CD4-positive, CD25-positive, alpha-beta regulatory T cell (primary cell): ENCODE data around the gene CFAP90. TPM values are rescaled to one million over a fixed set of nuclear protein-coding genes. Genes with fewer than 3 reads are reported as not detected.

Source experiments
- ATAC-seq, 2 donors: fragments of 150-1000 bp; cut with Tn5 transposase; one replicate each; pipeline ENCODE4 v1.10.0; 2021; ENCODE audit warnings: low read depth in 2 of 2, moderate number of reproducible peaks in 2 of 2, moderate library complexity in 1 of 2
- DNase-seq, 3 donors: peaks; one replicate each; pipeline versions ENCODE4 v3.0.0 to v3.0.0-alpha.2; 2012 to 2022; ENCODE audit warnings: mixed read lengths in 1 of 3
- H3K27ac ChIP-seq: one replicate; pipeline ENCODE4 v1.7.0; 2013; ENCODE audit warnings: mild to moderate bottlenecking, low read length; ENCODE audit not compliant: insufficient read depth, poor library complexity, severe bottlenecking
- H3K27me3 ChIP-seq: one replicate; pipeline ENCODE4 v1.7.0; 2013; ENCODE audit warnings: low read length; ENCODE audit not compliant: control insufficient read depth, insufficient read depth
- H3K36me3 ChIP-seq: one replicate; pipeline ENCODE4 v1.7.0; 2013; ENCODE audit warnings: mild to moderate bottlenecking, low read length, moderate library complexity; ENCODE audit not compliant: control insufficient read depth, insufficient read depth
- H3K4me1 ChIP-seq: 2 replicates; pipeline ENCODE4 v1.7.0; 2013; ENCODE audit warnings: mild to moderate bottlenecking, low read length; ENCODE audit not compliant: insufficient read depth, control insufficient read depth, poor library complexity, severe bottlenecking
- H3K4me3 ChIP-seq: one replicate; pipeline ENCODE4 v1.7.0; 2013; ENCODE audit warnings: low read depth, mild to moderate bottlenecking, low read length, moderate library complexity
- H3K9me3 ChIP-seq, 2 experiments: 1 replicate in 1 of 2; 2 replicates in 1 of 2; pipeline ENCODE4 v1.7.0; 2013; ENCODE audit warnings: low read length in 2 of 2, mild to moderate bottlenecking in 1 of 2, moderate library complexity in 1 of 2; ENCODE audit not compliant: control insufficient read depth in 2 of 2
- H3K27ac Mint-ChIP-seq, 3 donors: one replicate each; pipeline ENCODE4 v1.8.0; 2020 to 2022; ENCODE audit warnings: mild to moderate bottlenecking in 3 of 3, mixed read lengths in 3 of 3, moderate library complexity in 2 of 3
- H3K27me3 Mint-ChIP-seq: one replicate; pipeline ENCODE4 v1.8.0; 2022; ENCODE audit warnings: mild to moderate bottlenecking, mixed read lengths
- H3K36me3 Mint-ChIP-seq: one replicate; pipeline ENCODE4 v1.8.0; 2020; ENCODE audit warnings: mixed read lengths
- H3K4me1 Mint-ChIP-seq, 4 donors: one replicate each; pipeline ENCODE4 v1.8.0; 2020 to 2022; ENCODE audit warnings: mixed read lengths in 4 of 4, mild to moderate bottlenecking in 1 of 4
- H3K4me3 Mint-ChIP-seq, 4 donors: one replicate each; pipeline ENCODE4 v1.8.0; 2020 to 2022; ENCODE audit warnings: mild to moderate bottlenecking in 4 of 4, mixed read lengths in 4 of 4, moderate library complexity in 3 of 4
- H3K9me3 Mint-ChIP-seq, 7 donors: one replicate each; pipeline ENCODE4 v1.8.0; 2020 to 2022; ENCODE audit warnings: mixed read lengths in 7 of 7, mild to moderate bottlenecking in 3 of 7, moderate library complexity in 2 of 7
- polyA plus RNA-seq, 4 donors: library from polyadenylated mRNA; unstranded; fragments of 300-500 nt; fragmentation: Illumina TruSeq; gene quantifications; one replicate each; pipeline ENCODE4 v1.2.3, GENCODE V29; 2021
- total RNA-seq: library from RNA; stranded (reverse); gene quantifications from one replicate; pipeline ENCODE4 v1.2.3, GENCODE V29; 2022

The CFAP90 gene
- total and polyA plus RNA-seq, 5 donors from 2014 or later = not detected

GRCh38 chr5:7805379-7805778 lies 45.6 kb downstream of the CFAP90 start:
- ATAC-seq = no peak
- H3K36me3 Mint-ChIP-seq = no peaks in the 10 kb centered on the region
- no peak overlapping the region for H3K4me3 Mint-ChIP-seq
- Histone ChIP-seq H3K4me3 (no peak overlapping the region), H3K36me3 (no peaks in the 10 kb centered on the region), H3K27me3 (peaks cover under 1% of the 10 kb centered on the region), H3K4me1 (no peaks in the 10 kb centered on the region), H3K9me3 (no peaks in the 10 kb centered on the region), H3K27ac (no peak overlapping the region)
- no peak for DNase-seq
- peaks cover 0 to 1% (median 0%) of the 10 kb centered on the region in 7 donors for H3K9me3 Mint-ChIP-seq
- no peaks in the 10 kb centered on the region for H3K27me3 Mint-ChIP-seq
- no peak overlapping the region for H3K27ac Mint-ChIP-seq
- no peaks in the 10 kb centered on the region for H3K4me1 Mint-ChIP-seq

GRCh38 chr5:7803937-7804336 lies 47.0 kb downstream of the CFAP90 start:
- no peak overlapping the region for H3K4me3 ChIP-seq
- no peaks in the 10 kb centered on the region for H3K27me3 ChIP-seq
- no peaks in the 10 kb centered on the region for H3K4me1 Mint-ChIP-seq
- no peaks in the 10 kb centered on the region for H3K36me3 Mint-ChIP-seq
- H3K4me3 Mint-ChIP-seq = no peak overlapping the region
- ATAC-seq (no peak), DNase-seq (no peak)
- H3K36me3 ChIP-seq = no peaks in the 10 kb centered on the region
- no peaks in the 10 kb centered on the region for H3K9me3 ChIP-seq
- H3K27me3 Mint-ChIP-seq = no peaks in the 10 kb centered on the region
- no peaks in the 10 kb centered on the region for H3K4me1 ChIP-seq
- H3K27ac Mint-ChIP-seq = no peak overlapping the region
- H3K9me3 Mint-ChIP-seq = peaks cover 0 to 1% (median 0%) of the 10 kb centered on the region in 7 donors
- H3K27ac ChIP-seq = no peak overlapping the region

- no peak for ATAC-seq
- no peaks in the 10 kb centered on the region for H3K4me1 ChIP-seq
- H3K27me3 Mint-ChIP-seq = no peaks in the 10 kb centered on the region
- H3K27ac Mint-ChIP-seq = no peak overlapping the region
- H3K36me3 ChIP-seq = no peaks in the 10 kb centered on the region
- no peak overlapping the region for H3K27ac ChIP-seq
- no peaks in the 10 kb centered on the region for H3K4me1 Mint-ChIP-seq
- DNase-seq = no peak
- no peak overlapping the region for H3K4me3 ChIP-seq
- no peaks in the 10 kb centered on the region for H3K27me3 ChIP-seq
- no peaks in the 10 kb centered on the region for H3K36me3 Mint-ChIP-seq
- no peaks in the 10 kb centered on the region for H3K9me3 ChIP-seq
- H3K4me3 Mint-ChIP-seq = no peak overlapping the region
- H3K9me3 Mint-ChIP-seq = no peaks in the 10 kb centered on the region
Observed at GRCh38 chr5:7802855-7803254, 48.1 kb downstream of the CFAP90 start.

- Histone ChIP-seq H3K4me1 (no peaks in the 10 kb centered on the region), H3K9me3 (no peaks in the 10 kb centered on the region), H3K27me3 (no peaks in the 10 kb centered on the region), H3K36me3 (no peaks in the 10 kb centered on the region), H3K27ac (no peak overlapping the region), H3K4me3 (no peak overlapping the region)
- DNase-seq (no peak), ATAC-seq (no peak)
- Mint-ChIP-seq H3K27me3 (no peaks in the 10 kb centered on the region), H3K36me3 (no peaks in the 10 kb centered on the region), H3K9me3 (no peaks in the 10 kb centered on the region), H3K4me3 (no peak overlapping the region), H3K4me1 (no peaks in the 10 kb centered on the region), H3K27ac (no peak overlapping the region)
Observed at GRCh38 chr5:7801891-7802614, 48.9 kb downstream of the CFAP90 start.

DNA sequence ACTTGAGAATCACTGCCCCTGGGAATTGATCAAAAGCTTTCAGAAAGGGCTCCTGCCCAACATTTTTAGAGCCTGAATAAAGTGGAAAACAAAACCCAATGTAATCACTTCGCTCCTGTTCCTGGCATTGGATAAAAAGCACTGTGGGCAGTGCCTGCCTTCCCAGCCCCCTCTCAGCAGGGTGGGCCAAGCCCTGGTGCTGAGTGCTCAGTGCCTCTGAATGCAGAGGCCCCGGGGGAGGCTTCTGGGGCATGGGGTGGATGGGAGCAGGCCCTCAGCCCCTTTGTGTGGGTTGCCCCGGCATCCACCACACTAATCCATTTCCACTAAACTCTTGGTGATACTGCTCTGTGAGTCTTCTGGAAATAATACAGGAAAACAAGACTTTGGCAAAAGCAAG lies 55.6 kb downstream of the CFAP90 start:
- Mint-ChIP-seq H3K4me1 (no peaks in the 10 kb centered on the region), H3K9me3 (no peaks in the 10 kb centered on the region)
- peaks cover 4% of the 10 kb centered on the region for H3K27me3 ChIP-seq

GRCh38 chr5:7794823-7795222 lies 56.1 kb downstream of the CFAP90 start:
- Histone ChIP-seq H3K4me3 (no peak overlapping the region), H3K27ac (no peak overlapping the region), H3K4me1 (no peaks in the 10 kb centered on the region), H3K27me3 (peaks cover 4% of the 10 kb centered on the region), H3K36me3 (no peaks in the 10 kb centered on the region), H3K9me3 (no peaks in the 10 kb centered on the region)
- Mint-ChIP-seq H3K4me3 (no peak overlapping the region), H3K27ac (no peak overlapping the region), H3K9me3 (no peaks in the 10 kb centered on the region), H3K36me3 (no peaks in the 10 kb centered on the region), H3K4me1 (no peaks in the 10 kb centered on the region), H3K27me3 (no peaks in the 10 kb centered on the region)
- DNase-seq (no peak), ATAC-seq (no peak)

More for the DNA sequence above, 55.6 kb downstream of the CFAP90 start:
- ATAC-seq (no peak), DNase-seq (no peak)
- H3K27me3 Mint-ChIP-seq = no peaks in the 10 kb centered on the region
- Histone ChIP-seq H3K27ac (no peak overlapping the region), H3K4me1 (no peaks in the 10 kb centered on the region), H3K9me3 (no peaks in the 10 kb centered on the region), H3K36me3 (no peaks in the 10 kb centered on the region), H3K4me3 (no peak overlapping the region)
- H3K36me3 Mint-ChIP-seq = no peaks in the 10 kb centered on the region
- H3K27ac Mint-ChIP-seq = no peak overlapping the region
- no peak overlapping the region for H3K4me3 Mint-ChIP-seq

- no peaks in the 10 kb centered on the region for H3K36me3 ChIP-seq
- H3K27ac Mint-ChIP-seq = no peak overlapping the region
- no peaks in the 10 kb centered on the region for H3K4me1 Mint-ChIP-seq
- H3K27me3 ChIP-seq = peaks cover 4% of the 10 kb centered on the region
- ATAC-seq (no peak), DNase-seq (no peak)
- no peak overlapping the region for H3K4me3 Mint-ChIP-seq
- no peak overlapping the region for H3K4me3 ChIP-seq
- no peaks in the 10 kb centered on the region for H3K9me3 Mint-ChIP-seq
- no peaks in the 10 kb centered on the region for H3K27me3 Mint-ChIP-seq
- H3K27ac ChIP-seq = no peak overlapping the region
- no peaks in the 10 kb centered on the region for H3K9me3 ChIP-seq
- no peaks in the 10 kb centered on the region for H3K36me3 Mint-ChIP-seq
- H3K4me1 ChIP-seq = no peaks in the 10 kb centered on the region
Observed at GRCh38 chr5:7794311-7794710, 56.6 kb downstream of the CFAP90 start.

DNA sequence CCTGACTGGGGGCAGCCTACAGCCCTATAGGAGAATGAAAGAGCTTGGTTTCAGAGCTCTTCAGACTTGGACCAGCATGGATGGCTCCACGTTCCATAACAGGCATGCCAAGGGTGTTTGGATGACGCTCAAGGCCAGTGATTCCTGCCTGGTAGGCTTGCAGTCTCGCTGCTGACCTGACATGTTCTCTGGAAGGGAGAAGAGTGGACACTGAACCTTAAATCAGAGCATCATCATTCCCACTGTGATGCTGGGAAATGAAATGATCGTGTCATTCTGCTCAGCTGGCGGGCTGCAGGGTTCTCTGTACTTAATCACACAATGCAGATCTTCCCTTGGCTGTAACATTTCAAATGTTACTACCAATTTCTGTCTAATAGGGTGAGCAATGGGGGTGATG lies 57.0 kb downstream of the CFAP90 start:
- Mint-ChIP-seq H3K4me3 (no peak overlapping the region), H3K36me3 (no peaks in the 10 kb centered on the region), H3K9me3 (no peaks in the 10 kb centered on the region), H3K4me1 (no peaks in the 10 kb centered on the region), H3K27ac (no peak overlapping the region), H3K27me3 (no peaks in the 10 kb centered on the region)
- Histone ChIP-seq H3K27ac (no peak overlapping the region), H3K4me1 (no peaks in the 10 kb centered on the region), H3K36me3 (no peaks in the 10 kb centered on the region), H3K9me3 (no peaks in the 10 kb centered on the region), H3K27me3 (peaks cover 4% of the 10 kb centered on the region), H3K4me3 (no peak overlapping the region)
- no peak for ATAC-seq
- DNase-seq = no peak
